Measurements from ENCODE around the gene CA10.

Gene CA10

DNA sequence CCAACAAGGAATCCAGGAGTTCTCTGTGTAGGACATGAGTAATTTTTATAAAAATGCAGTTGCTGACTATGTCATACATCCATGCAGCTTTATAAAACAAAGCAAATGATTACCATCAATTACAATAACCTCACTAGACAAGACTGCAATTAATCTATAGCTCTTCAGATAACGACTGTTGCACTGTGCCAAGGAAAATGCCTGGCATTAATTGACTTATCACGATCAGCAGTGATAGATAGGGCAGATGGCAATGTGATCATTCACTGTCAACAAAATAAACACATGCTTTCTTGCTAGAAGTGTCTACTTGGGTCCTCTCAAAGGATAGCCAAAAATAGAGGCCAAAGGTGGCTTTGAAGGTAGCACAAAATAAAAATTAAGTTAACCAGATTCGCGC is 415.0 kb downstream of the CA10 start:
- no peak overlapping the region for H3K9ac ChIP-seq (ENCODE audit: low read depth, low read length)
- no peaks in the 10 kb centered on the region for H3K27me3 ChIP-seq (ENCODE audit: insufficient read depth, low read length, poor library complexity)
- no peak overlapping the region for H2AFZ ChIP-seq (ENCODE audit: low read depth, low read length)
- no peaks in the 10 kb centered on the region for H3K36me3 ChIP-seq (ENCODE audit: insufficient read depth, low read length)
- no peaks in the 10 kb centered on the region for H3K79me2 ChIP-seq (ENCODE audit: insufficient read depth, low read length)
- no peak for DNase-seq
- TF ChIP-seq EZH2 (IDR thresholded peaks at IDR 0.05; ENCODE audit: borderline replicate concordance, low read depth, low read length, severe bottlenecking) = no peak
- TF ChIP-seq, protein P1, sequence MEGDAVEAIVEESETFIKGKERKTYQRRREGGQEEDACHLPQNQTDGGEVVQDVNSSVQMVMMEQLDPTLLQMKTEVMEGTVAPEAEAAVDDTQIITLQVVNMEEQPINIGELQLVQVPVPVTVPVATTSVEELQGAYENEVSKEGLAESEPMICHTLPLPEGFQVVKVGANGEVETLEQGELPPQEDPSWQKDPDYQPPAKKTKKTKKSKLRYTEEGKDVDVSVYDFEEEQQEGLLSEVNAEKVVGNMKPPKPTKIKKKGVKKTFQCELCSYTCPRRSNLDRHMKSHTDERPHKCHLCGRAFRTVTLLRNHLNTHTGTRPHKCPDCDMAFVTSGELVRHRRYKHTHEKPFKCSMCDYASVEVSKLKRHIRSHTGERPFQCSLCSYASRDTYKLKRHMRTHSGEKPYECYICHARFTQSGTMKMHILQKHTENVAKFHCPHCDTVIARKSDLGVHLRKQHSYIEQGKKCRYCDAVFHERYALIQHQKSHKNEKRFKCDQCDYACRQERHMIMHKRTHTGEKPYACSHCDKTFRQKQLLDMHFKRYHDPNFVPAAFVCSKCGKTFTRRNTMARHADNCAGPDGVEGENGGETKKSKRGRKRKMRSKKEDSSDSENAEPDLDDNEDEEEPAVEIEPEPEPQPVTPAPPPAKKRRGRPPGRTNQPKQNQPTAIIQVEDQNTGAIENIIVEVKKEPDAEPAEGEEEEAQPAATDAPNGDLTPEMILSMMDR (IDR thresholded peaks at IDR 0.05; ENCODE audit: borderline replicate concordance, extremely low read depth, low read length, poor library complexity, severe bottlenecking) = no peak
- no peak for ATAC-seq (ENCODE audit: insufficient read depth, low read depth)
- no peak overlapping the region for H3K4me3 ChIP-seq (ENCODE audit: low read depth in 1 of 2, low read length in 2 of 2)
- H3K27ac ChIP-seq (ENCODE audit: low read length) = no peak overlapping the region
- no peaks in the 10 kb centered on the region for H4K20me1 ChIP-seq (ENCODE audit: insufficient read depth, low read length)
- H3K9me3 ChIP-seq (ENCODE audit: insufficient read depth, low read length, severe bottlenecking) = no peaks in the 10 kb centered on the region
- H3K4me2 ChIP-seq (ENCODE audit: insufficient read depth, low read length) = no peak overlapping the region
- H3K4me1 ChIP-seq (ENCODE audit: insufficient read depth, low read length) = no peaks in the 10 kb centered on the region

GRCh38 chr17:51742571-51742970 is 415.9 kb downstream of the CA10 start:
- Histone ChIP-seq H3K36me3 (ENCODE audit: insufficient read depth, low read length) (no peaks in the 10 kb centered on the region), H3K4me1 (ENCODE audit: insufficient read depth, low read length) (no peaks in the 10 kb centered on the region), H3K79me2 (ENCODE audit: insufficient read depth, low read length) (no peaks in the 10 kb centered on the region), H3K27ac (ENCODE audit: low read length) (no peak overlapping the region), H3K27me3 (ENCODE audit: insufficient read depth, low read length, poor library complexity) (no peaks in the 10 kb centered on the region), H2AFZ (ENCODE audit: low read depth, low read length) (no peak overlapping the region), H3K9me3 (ENCODE audit: insufficient read depth, low read length, severe bottlenecking) (no peaks in the 10 kb centered on the region), H4K20me1 (ENCODE audit: insufficient read depth, low read length) (no peaks in the 10 kb centered on the region), H3K9ac (ENCODE audit: low read depth, low read length) (no peak overlapping the region), H3K4me3 (ENCODE audit: low read depth in 1 of 2, low read length in 2 of 2) (no peak overlapping the region), H3K4me2 (ENCODE audit: insufficient read depth, low read length) (no peak overlapping the region)
- no peak for TF ChIP-seq EZH2 (IDR thresholded peaks at IDR 0.05; ENCODE audit: borderline replicate concordance, low read depth, low read length, severe bottlenecking)
- TF ChIP-seq, protein P1 (IDR thresholded peaks at IDR 0.05; ENCODE audit: borderline replicate concordance, extremely low read depth, low read length, poor library complexity, severe bottlenecking) = no peak
- no peak for DNase-seq
- ATAC-seq (ENCODE audit: insufficient read depth, low read depth) = no peak

DNA sequence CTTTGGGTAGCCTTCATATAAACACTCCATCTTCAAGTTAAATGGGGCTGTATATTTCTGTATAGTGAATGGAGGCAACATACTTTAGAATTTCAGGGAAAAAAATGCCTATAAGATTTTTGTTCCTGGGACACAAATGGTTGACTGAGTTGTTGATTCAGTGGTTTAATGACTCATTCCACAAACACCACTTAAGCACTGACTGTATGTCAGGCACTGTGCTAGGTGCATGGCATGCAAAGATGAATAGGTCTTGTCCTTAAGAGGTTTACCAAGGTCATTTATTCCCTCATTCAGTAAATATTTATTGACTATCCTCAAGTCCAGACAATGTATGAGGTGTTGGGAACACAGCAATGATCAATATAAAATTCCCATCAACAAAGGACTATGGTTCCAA is 417.1 kb downstream of the CA10 start:
- H3K9ac ChIP-seq (ENCODE audit: low read depth, low read length) = no peak overlapping the region
- no peaks in the 10 kb centered on the region for H3K79me2 ChIP-seq (ENCODE audit: insufficient read depth, low read length)
- no peaks in the 10 kb centered on the region for H3K4me1 ChIP-seq (ENCODE audit: insufficient read depth, low read length)
- DNase-seq = no peak
- H3K9me3 ChIP-seq (ENCODE audit: insufficient read depth, low read length, severe bottlenecking) = no peaks in the 10 kb centered on the region
- no peak overlapping the region for H3K4me3 ChIP-seq (ENCODE audit: low read depth in 1 of 2, low read length in 2 of 2)
- TF ChIP-seq EZH2 (IDR thresholded peaks at IDR 0.05; ENCODE audit: borderline replicate concordance, low read depth, low read length, severe bottlenecking) = no peak
- H4K20me1 ChIP-seq (ENCODE audit: insufficient read depth, low read length) = no peaks in the 10 kb centered on the region
- H3K36me3 ChIP-seq (ENCODE audit: insufficient read depth, low read length) = no peaks in the 10 kb centered on the region
- H3K27me3 ChIP-seq (ENCODE audit: insufficient read depth, low read length, poor library complexity) = no peaks in the 10 kb centered on the region
- H3K4me2 ChIP-seq (ENCODE audit: insufficient read depth, low read length) = no peak overlapping the region
- H3K27ac ChIP-seq (ENCODE audit: low read length) = no peak overlapping the region
- no peak overlapping the region for H2AFZ ChIP-seq (ENCODE audit: low read depth, low read length)
- ATAC-seq (ENCODE audit: insufficient read depth, low read depth) = no peak

DNA sequence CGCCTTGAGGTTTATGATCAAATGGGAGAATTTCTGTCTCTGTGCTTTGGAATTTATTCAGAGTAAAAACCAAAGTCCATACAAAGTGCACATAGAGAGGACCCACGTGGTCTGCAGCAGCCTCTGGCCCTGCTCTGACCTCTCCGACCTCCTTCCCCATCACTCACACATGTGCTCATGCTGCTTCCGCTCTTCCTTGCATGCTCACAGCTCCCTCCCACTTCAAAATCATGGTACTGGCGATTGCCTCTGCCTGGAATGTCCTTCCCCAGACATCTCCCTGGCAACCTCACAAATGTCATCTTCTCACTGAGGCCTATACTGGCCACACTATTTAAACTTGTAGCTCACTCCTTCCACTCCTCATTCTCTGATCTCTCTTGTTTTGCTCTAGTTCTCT is 418.0 kb downstream of the CA10 start:
- Histone ChIP-seq H3K9me3 (ENCODE audit: insufficient read depth, low read length, severe bottlenecking) (no peaks in the 10 kb centered on the region), H3K4me2 (ENCODE audit: insufficient read depth, low read length) (no peak overlapping the region), H3K36me3 (ENCODE audit: insufficient read depth, low read length) (no peaks in the 10 kb centered on the region), H3K4me3 (ENCODE audit: low read depth in 1 of 2, low read length in 2 of 2) (no peak overlapping the region), H3K9ac (ENCODE audit: low read depth, low read length) (no peak overlapping the region), H2AFZ (ENCODE audit: low read depth, low read length) (no peak overlapping the region), H3K79me2 (ENCODE audit: insufficient read depth, low read length) (no peaks in the 10 kb centered on the region), H3K27ac (ENCODE audit: low read length) (no peak overlapping the region), H3K4me1 (ENCODE audit: insufficient read depth, low read length) (no peaks in the 10 kb centered on the region), H4K20me1 (ENCODE audit: insufficient read depth, low read length) (no peaks in the 10 kb centered on the region), H3K27me3 (ENCODE audit: insufficient read depth, low read length, poor library complexity) (no peaks in the 10 kb centered on the region)
- no peak for TF ChIP-seq EZH2 (IDR thresholded peaks at IDR 0.05; ENCODE audit: borderline replicate concordance, low read depth, low read length, severe bottlenecking)
- TF ChIP-seq, protein P1 (IDR thresholded peaks at IDR 0.05; ENCODE audit: borderline replicate concordance, extremely low read depth, low read length, poor library complexity, severe bottlenecking) = no peak
- ATAC-seq (ENCODE audit: insufficient read depth, low read depth) = no peak
- DNase-seq = no peak

All from DND-41 (cell line).